Fibroblast of mammary gland (primary cell): ENCODE measurements around the gene ATXN1.

ENCODE experiments used
- DNase-seq: peaks from one replicate; pipeline ENCODE4 v3.0.0-alpha.2; 2010; ENCODE audit warnings: low read depth
- H3K4me3 ChIP-seq: 2 replicates; pipeline ENCODE4 v1.5.1; 2011; ENCODE audit warnings: low read depth, mild to moderate bottlenecking, low read length, moderate library complexity; ENCODE audit not compliant: control insufficient read depth
- CTCF ChIP-seq: conservative IDR thresholded peaks from 2 replicates; pipeline ENCODE4 v1.5.1; 2011; ENCODE audit warnings: low read depth, low read length, inconsistent platforms; ENCODE audit not compliant: control insufficient read depth, insufficient read depth

The ATXN1 gene

GRCh38 chr6:16441262-16441661, 320.0 kb downstream of the ATXN1 start:
- TF ChIP-seq CTCF: no peak
- no peak overlapping the region for H3K4me3 ChIP-seq
- DNase-seq: no peak

GRCh38 chr6:16440636-16441212, 320.5 kb downstream of the ATXN1 start:
- no peak for TF ChIP-seq CTCF
- no peak for DNase-seq
- H3K4me3 ChIP-seq: no peak overlapping the region

- H3K4me3 ChIP-seq: no peak overlapping the region
- DNase-seq: peak; percentile 75
- TF ChIP-seq CTCF: no peak
These were observed 322.3 kb downstream of the ATXN1 start for GRCh38 chr6:16438718-16439591.

- TF ChIP-seq CTCF: no peak
- no peak for DNase-seq
- H3K4me3 ChIP-seq: no peak overlapping the region
These were observed 323.3 kb downstream of the ATXN1 start for GRCh38 chr6:16437984-16438383.

GRCh38 chr6:16437095-16437494, 324.2 kb downstream of the ATXN1 start:
- no peak for DNase-seq
- no peak overlapping the region for H3K4me3 ChIP-seq
- no peak for TF ChIP-seq CTCF

- DNase-seq: no peak
- no peak for TF ChIP-seq CTCF
- H3K4me3 ChIP-seq: no peak overlapping the region
These were observed 324.7 kb downstream of the ATXN1 start for GRCh38 chr6:16436550-16436949.
